NCI-H774 (cell line): ENCODE data around the gene PLXNA3.

Experiments used
- DNase-seq: peaks from one replicate; lab custom pipeline; 2025; lab: John Stamatoyannopoulos, UW

PLXNA3 gene

DNA sequence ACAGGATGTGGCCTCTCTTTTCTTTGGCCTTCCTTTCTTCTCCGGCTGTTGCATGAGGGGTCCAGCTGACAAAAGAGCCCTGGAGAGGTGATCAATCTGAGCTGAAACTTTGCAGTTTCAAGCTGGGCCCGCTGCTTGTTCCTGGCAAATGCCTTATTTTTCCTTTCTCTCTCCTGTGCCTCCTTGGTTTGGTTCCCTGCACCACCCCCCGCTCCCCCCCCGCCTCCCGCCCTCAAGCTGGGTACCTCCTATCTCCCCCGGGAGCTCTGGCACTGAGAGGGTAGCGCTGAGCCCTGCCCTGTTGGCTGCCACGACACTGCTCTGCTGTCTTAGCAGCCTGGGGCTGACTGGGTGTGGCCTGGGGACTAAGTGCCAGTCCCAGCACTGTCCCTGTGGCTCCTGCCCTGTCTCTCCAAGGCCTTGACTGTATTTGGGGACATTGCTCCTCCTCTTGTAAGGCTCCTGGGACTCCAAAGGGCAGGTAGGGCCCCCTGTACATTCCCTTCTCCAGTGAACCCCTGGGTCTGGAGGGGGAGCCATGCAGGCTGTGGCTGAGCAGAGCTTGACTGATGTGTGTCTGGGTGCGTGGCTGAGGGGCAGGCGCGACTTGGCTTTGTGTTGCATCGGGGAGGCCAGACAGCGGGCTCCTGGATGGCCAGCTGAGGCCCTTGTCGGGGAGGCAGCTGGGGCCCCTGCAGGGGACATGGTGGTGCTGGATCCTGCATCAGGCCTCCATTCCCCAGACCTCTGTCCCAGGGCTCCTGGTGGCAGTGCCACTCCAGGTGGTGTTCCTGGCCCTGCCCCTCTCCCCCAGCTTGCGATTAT, 1.1 kb downstream of the PLXNA3 start:
- DNase-seq = no peak

DNA sequence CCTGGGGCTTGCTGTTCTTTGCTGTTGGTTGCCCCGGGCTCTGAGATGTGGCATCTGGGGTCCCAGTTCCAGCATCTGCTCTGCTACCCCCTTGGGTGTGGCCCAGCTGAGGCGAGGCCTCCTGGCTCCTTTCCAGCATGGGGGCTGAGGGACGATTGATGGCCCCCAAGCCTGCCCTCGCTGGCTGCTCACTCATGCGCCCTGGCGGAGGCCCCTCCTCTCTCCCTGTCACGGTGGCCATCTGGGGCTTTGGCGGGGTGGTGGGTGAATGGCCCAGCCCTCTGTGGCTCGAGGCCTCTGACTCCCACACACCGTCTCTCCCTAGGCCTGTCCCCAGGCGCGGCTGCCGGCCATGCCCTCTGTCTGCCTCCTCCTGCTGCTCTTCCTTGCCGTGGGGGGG, 1.8 kb downstream of the PLXNA3 start:
- DNase-seq = no peak

DNA sequence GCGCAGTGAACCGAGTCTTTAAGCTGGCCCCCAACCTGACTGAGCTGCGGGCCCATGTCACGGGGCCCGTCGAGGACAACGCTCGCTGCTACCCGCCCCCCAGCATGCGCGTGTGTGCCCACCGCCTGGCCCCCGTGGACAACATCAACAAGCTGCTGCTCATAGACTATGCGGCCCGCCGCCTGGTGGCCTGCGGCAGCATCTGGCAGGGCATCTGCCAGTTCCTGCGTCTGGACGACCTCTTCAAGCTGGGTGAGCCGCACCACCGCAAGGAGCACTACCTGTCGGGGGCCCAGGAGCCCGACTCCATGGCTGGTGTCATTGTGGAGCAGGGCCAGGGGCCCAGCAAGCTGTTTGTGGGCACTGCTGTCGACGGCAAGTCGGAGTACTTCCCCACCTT, 2.2 kb downstream of the PLXNA3 start:
- no peak for DNase-seq

DNA sequence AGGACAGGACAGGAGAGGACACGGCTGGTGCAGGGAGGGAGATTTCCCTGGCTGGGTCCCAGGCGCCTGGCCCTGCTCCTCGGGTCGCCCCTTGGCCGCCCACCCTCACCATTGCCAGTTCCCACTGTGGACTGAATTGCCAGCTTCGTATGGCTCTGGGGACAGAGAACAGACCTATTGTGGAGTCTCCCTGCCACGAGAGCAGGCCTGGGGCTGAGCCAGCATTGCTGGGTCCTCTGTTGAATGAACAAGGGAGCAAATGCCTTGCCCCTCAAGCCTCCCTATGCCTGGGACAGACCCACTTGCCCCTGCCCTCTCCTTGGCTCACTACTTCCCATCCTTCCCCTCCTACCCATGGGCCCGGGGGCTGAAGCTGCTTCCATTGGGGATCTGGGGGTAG, 4.3 kb downstream of the PLXNA3 start:
- no peak for DNase-seq

DNA sequence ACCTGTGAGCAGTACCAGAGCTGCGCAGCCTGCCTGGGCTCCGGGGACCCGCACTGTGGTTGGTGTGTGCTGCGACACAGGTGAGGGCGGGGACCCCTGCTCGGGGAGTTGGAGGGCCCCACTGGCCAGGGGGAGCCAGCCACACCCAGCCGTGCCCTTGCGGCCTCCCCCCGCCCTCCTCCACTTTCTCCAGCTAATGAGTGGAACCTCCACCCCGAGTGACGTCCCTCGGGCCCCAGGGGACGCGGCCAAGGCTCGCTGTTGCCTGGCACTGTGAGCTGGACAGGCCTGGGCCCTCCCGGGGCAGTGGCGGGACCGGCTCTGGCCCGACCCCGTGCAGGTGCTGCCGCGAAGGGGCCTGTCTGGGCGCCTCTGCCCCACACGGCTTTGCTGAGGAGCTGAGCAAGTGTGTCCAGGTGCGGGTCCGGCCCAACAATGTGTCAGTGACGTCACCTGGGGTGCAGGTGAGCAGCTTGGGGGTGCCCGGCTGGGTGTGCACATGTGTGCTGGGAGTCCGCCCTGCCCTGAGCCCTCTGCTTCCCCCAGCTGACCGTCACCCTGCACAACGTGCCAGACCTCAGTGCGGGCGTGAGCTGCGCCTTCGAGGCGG, 5.6 kb downstream of the PLXNA3 start:
- no peak for DNase-seq

DNA sequence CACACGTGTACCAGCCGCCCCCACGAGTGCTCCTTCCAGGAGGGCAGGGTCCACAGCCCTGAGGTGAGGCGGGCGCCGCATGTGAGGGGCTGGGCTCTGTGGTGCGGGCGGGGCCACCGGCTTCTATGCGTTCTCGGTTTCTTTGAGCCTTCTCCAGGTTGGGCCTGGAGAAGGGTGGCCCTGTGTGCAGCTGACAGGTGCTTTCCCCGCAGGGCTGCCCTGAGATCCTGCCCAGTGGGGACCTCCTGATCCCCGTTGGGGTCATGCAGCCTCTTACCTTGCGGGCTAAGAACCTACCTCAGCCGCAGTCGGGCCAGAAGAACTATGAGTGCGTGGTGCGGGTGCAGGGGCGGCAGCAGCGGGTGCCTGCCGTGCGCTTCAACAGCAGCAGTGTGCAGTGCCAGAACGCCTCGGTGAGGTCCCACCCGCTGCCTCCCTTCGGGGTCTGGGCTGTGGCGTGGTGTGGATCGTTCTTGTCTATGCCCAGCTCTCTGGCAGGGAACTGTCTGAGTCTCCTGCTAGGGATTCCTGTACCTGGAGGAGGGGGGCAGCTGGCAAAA, 6.8 kb downstream of the PLXNA3 start:
- DNase-seq = no peak

- no peak for DNase-seq
Measured at GRCh38 chrX:154465601-154466000, 7.5 kb downstream of the PLXNA3 start.

DNA sequence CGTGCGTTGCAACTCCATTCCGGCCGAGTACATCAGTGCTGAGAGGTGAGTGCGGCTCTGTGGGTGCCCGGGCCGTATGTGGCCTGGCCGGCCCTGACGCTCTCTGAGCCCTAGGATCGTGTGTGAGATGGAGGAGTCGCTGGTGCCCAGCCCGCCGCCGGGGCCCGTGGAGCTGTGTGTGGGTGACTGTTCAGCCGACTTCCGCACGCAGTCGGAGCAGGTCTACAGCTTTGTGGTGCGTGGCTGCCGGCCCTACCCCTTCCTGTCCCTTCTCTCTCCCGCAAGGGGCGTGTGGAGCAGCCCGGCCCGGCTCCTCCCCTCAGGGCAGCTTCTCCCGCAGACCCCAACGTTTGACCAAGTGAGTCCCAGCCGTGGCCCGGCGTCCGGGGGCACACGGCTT, 8.0 kb downstream of the PLXNA3 start:
- no peak for DNase-seq

GRCh38 chrX:154466907-154467306, 8.8 kb downstream of the PLXNA3 start:
- no peak for DNase-seq

DNA sequence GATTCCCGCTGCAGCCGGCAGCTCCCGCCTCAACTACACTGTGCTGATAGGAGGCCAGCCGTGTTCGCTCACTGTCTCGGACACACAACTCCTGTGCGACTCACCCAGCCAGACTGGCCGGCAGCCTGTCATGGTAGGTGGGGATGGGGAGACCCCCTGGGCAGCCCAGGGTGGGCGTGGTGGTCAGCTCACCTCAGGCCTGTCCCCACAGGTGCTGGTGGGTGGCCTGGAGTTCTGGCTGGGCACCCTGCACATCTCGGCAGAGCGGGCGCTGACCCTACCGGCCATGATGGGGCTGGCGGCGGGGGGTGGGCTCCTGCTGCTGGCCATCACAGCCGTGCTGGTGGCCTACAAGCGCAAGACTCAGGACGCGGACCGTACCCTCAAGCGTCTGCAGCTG, 9.5 kb downstream of the PLXNA3 start:
- DNase-seq = no peak

- no peak for DNase-seq
Measured at GRCh38 chrX:154468217-154468616, 10.1 kb downstream of the PLXNA3 start.

- no peak for DNase-seq
Measured at GRCh38 chrX:154469114-154469513, 11.0 kb downstream of the PLXNA3 start.

DNA sequence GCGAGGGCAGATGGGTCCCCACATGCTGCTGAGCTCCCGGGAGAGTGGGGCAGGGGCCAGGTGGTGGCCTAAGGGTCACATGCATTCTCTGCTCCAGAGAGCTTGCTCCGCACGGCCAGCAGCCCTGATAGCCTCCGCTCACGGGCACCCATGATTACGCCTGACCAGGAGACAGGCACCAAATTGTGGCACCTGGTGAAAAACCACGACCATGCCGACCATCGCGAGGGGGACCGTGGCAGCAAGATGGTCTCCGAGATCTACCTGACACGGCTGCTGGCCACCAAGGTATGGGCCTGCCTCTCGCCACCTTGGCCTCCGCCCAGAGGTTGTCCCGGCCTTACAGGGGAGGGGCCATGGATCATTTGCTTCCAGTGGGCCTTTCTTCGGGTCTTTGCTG, 11.8 kb downstream of the PLXNA3 start:
- no peak for DNase-seq

DNA sequence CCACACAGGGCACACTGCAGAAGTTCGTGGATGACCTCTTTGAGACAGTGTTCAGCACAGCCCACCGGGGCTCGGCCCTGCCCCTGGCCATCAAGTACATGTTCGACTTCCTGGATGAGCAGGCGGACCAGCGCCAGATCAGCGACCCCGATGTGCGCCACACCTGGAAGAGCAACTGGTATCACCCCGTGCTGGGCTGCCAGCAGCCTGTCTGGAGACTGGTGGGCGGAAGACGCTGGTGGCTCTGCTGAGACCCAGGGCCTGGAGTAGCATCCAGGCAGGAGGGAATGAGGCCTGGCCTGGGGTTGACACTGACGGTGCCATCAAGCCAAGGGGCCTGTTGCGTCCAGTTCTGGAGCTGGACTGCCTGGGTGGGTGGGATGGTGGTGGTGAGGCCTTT, 12.4 kb downstream of the PLXNA3 start:
- DNase-seq = no peak

DNA sequence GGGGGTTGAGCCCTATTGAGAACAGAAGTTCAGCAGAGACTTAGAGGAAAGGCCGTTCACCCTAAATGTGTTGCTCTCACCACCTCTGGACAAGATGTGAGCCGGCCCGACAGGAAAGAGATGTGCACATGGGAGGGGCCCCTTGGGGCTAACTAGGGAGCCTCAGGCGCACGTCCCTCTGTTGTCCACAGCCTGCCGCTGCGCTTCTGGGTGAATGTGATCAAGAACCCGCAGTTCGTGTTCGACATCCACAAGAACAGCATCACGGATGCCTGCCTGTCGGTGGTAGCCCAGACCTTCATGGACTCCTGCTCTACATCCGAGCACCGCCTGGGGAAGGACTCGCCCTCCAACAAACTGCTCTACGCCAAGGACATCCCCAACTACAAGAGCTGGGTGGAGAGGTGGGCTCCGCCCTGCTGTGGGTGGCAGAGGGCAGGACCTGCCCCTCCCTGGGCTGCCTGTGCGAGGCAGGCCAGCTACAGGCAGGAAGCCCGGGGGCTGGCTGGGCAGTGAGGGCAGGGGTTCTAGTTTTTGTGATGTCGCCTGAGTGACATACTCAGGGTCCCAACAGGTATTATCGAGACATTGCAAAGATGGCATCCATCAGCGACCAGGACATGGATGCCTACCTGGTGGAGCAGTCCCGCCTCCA, 13.0 kb downstream of the PLXNA3 start:
- DNase-seq = no peak

DNA sequence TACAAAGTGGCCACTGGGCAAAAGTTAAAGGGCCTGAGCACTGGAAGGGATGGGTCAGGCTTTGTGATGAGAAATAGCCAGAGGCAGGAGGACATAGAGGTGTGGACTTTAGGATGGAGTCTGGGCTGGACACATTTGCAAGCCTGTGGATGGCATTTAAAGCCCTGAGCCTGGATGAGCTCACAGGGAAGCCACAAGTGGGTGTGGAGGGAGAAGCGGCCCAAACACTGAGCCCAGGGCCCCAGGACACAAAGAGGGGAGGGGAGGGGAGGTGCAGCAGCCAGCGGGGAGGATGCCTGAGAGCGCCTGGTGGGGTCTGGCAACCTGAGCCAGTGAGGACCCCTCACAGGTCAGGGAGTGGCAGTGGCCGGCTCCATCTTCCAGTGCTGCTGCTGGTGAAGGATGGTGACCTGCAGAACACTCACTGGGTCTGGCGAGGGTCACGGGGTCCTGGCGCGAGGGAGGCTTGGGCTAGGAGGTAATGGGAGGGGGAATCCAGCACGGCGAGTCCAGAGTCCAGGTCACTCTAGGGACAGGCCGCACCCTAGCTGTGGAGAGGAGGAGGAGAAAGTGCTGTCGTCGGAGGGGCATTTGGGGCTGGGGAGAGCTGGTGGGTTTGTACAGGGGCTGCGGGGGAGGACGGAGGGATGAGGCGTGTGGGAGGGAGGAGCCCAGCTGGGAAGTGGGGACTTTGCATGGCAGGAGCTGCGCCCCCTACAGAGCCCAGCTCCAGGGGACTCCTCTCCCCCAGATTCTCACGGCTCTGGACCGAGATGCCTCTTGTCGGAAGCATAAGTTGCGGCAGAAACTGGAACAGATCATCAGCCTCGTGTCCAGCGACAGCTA, 14.0 kb downstream of the PLXNA3 start:
- no peak for DNase-seq

- DNase-seq = no peak
Measured at GRCh38 chrX:154472685-154473632, 14.9 kb downstream of the PLXNA3 start.

- no peak for DNase-seq
Measured at GRCh38 chrX:154473683-154474082, 15.6 kb downstream of the PLXNA3 start.

GRCh38 chrX:154476821-154477220, 18.7 kb downstream of the PLXNA3 start:
- no peak for DNase-seq

- DNase-seq = no peak
Measured at GRCh38 chrX:154477891-154478477, 19.9 kb downstream of the PLXNA3 start.
